T-helper 1 cell (primary cell): ENCODE measurements around the gene NPC1L1.
A peak's percentile ranks its signal among the peaks of the same experiment; 100 is the strongest.

Source experiments
- DNase-seq, 5 donors: peaks; one replicate each; pipeline ENCODE4 v3.0.0-alpha.2; 2012 to 2020

Gene NPC1L1

DNA sequence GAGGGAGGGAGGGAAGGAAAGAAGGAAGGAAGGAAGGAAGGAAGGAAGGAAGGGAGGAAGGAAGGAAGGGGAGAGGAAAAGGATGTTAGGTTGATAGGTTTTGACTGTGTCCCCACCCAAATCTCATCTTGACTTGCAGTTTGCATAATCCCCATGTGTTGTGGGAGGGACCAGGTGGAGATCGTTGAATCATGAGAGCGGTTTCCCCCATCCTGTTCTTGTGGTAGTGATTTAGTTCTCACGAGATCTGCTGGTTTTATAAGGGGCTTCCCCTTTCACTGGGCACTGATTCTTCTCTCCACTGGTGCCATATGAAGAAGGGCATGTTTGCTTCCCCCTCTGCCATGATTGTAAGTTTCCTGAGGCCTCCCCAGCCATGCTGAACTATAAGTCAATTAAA is 35.5 kb downstream of the NPC1L1 start:
- no peak for DNase-seq

GRCh38 chr7:44498230-44498954 is 42.7 kb downstream of the NPC1L1 start:
- no peak for DNase-seq

GRCh38 chr7:44497155-44498027 is 43.7 kb downstream of the NPC1L1 start:
- no peak for DNase-seq

- DNase-seq, result no peak
Measured at GRCh38 chr7:44496385-44496784, 44.7 kb downstream of the NPC1L1 start.

DNA sequence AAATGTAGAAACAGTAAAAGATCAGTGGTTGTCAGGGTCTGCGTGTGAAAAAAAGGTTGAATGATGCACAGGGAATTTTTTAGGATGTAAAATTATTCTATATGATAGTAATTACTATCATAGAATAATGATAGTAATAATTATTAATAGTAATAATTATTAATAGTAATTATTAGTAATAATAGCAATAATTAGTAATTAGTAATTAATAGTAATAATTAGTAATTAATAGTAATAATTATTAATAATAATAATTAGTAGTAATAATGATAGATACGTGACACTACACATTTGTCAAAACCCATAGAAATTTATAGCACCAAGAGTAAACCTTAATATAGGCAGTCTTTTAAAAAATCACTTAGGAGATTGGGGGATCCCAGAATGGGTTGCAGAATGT is 46.2 kb downstream of the NPC1L1 start:
- DNase-seq, result no peak

GRCh38 chr7:44491229-44491628 is 49.9 kb downstream of the NPC1L1 start:
- no peak for DNase-seq

DNA sequence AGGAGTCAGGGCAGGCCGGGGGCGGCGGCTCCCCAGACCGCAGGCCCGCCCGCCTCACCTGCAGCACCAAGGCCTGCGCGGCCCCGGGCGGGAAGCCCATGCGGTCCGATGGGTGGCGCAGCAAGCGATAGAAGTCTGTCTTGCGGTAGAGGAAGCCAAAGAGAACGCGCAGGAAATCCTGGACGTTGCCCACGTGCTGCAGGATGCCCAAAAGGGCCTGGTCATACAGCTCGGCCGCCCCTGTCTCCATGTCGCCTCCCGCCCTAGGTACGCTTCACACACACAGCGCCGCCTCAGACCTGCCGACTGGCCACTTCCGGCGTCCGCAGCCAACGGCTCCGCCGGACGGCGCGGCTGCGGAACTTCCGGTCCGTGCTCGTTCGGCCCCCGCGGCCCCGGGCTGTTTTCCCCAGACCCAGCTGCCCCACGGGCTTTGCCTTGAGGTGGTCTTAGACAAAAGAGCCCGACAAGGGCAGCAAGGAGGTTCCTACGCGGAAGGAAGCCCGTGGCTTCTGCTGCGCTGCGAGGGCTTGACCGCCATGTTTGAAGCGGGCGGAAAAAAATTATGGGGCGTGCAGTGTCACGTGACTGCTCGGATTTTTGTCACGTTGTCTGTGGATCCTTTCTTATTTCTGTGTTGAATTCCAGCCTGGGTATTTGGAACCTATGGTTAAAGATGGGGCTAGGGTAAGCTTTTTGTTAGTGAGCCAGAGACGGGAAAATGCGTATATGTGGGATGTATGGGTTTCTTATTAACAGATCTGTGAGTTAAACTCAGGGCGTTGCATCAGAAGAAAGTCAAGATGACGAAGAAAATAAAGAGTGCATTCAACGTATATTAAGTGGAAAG is 50.6 kb downstream of the NPC1L1 start, which contains the start of gene NUDCD3:
Gene NUDCD3, minus strand, starts transcription at position 308 of the 850 bp plus-strand sequence. Its CDS starts 58 bp downstream, at position 250.
- peak; percentile 55 to 87 (median 70) for DNase-seq

DNA sequence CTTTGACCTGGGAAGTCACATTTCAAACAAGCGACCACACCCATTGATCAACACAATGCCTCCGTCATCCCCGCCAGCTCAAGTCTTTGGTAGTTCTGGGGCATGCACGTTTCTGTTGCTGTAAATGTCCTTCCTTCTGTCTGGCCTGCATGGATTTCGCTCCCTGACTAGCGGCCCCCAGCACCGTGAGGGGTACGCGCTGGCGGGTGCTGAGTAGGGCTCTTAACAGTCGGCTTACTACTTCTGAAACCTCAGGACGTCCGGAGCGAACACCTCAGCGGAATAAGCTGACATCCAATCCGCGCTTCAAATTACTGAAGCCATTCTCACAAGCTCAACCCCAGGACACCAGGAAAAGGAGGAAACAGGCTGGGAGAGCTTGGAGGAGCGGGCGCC is 51.2 kb downstream of the NPC1L1 start:
- peak in 3 of 5 donors; percentile 7 to 34 (median 33) for DNase-seq

DNA sequence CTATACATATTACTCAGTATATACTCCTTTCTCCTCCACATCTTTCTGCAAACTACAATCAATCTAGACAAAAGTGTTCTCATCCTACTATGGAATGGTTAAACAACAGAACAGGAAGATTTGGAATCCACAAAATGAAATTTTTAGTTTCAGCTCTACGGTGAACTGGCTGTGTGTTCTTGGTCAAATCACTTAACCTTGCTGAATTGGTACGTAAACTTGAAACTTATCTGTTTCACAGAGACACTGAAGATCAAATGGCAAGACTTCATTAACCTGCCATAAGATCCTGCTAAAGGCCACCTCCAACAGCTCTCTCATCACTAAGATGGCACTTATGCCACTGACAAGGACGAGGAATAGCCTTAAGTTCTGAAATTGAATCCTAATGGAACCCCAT is 52.2 kb downstream of the NPC1L1 start:
- DNase-seq, result no peak

- DNase-seq, result peak in 1 of 5 donors; percentile 16
Measured at GRCh38 chr7:44486693-44487092, 54.4 kb downstream of the NPC1L1 start.

GRCh38 chr7:44486001-44486400 is 55.1 kb downstream of the NPC1L1 start:
- DNase-seq, result no peak

DNA sequence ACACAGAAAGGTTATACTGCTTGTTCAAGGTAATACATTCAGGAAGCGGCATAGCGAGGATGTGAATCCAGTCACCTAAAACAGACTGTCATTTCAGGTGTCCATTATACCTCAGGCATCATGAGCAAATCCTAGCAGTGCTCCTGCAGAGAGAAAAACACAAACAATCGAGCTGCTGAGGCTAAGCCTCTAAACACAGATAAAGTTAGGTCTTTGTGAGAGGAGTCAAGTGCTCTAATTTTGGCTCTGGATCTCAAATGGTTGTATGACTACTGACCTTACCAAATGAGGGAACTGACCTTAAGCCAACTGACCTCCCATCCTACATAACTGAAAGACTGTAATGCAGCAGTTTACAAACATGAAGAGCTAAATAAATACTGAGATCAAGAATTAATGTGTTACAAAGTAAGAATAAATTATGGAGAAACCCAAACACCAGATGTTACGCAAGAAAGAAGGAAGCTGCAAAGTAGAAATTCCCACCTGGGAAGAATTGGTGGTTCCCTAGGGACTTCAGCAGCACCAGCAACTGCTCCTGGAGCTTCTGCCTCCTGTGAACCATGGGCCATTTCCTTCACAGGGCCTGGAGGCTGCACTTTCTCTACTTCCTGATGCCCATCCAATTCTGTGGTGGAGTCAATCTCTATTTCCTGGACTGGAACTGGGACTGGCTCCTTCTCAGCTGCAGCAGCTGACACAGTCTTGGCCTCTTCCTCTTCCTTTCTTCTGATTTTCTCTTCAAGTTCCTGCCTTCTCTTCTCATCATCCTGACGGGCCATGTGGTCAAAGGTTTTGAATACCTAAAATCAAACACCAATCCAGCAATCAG is 56.4 kb downstream of the NPC1L1 start:
- no peak for DNase-seq

GRCh38 chr7:44482502-44483485 is 58.3 kb downstream of the NPC1L1 start:
- no peak for DNase-seq

GRCh38 chr7:44477938-44478337 is 63.2 kb downstream of the NPC1L1 start:
- DNase-seq, result no peak

GRCh38 chr7:44477063-44477830 is 63.9 kb downstream of the NPC1L1 start:
- peak; percentile 11 to 60 (median 49) for DNase-seq

GRCh38 chr7:44476313-44476712 is 64.8 kb downstream of the NPC1L1 start:
- no peak for DNase-seq

DNA sequence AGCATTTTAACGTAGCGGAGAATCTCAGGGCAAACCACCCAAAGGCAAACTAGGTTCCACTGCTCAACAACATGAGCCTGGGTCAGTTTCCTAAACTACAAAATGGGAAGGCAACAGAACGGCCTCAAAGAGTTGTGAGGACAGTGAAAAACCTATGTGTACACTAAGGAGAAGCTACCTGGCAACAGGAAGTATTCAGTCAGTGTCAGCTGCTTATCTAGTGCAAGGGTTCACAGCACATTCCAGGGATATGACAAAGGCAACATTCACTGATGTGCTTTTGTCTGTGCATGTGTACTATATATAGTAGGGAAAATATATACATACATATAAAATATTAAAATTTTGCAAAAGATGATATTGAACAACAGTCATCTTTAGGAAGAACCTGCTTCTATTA is 67.8 kb downstream of the NPC1L1 start:
- DNase-seq, result no peak

GRCh38 chr7:44472843-44473242 is 68.3 kb downstream of the NPC1L1 start:
- no peak for DNase-seq

GRCh38 chr7:44471850-44472249 is 69.3 kb downstream of the NPC1L1 start:
- no peak for DNase-seq

GRCh38 chr7:44471436-44471835 is 69.7 kb downstream of the NPC1L1 start:
- no peak for DNase-seq
